ENCODE results near the gene PHLDB3. TPM values are rescaled to one million over a fixed set of nuclear protein-coding genes. Genes with fewer than 3 reads are reported as not detected.

Gene PHLDB3
- total and polyA plus RNA-seq, 7 experiments from 2014 or later = 4.5 to 98.8 (median 37.8) TPM

DNA sequence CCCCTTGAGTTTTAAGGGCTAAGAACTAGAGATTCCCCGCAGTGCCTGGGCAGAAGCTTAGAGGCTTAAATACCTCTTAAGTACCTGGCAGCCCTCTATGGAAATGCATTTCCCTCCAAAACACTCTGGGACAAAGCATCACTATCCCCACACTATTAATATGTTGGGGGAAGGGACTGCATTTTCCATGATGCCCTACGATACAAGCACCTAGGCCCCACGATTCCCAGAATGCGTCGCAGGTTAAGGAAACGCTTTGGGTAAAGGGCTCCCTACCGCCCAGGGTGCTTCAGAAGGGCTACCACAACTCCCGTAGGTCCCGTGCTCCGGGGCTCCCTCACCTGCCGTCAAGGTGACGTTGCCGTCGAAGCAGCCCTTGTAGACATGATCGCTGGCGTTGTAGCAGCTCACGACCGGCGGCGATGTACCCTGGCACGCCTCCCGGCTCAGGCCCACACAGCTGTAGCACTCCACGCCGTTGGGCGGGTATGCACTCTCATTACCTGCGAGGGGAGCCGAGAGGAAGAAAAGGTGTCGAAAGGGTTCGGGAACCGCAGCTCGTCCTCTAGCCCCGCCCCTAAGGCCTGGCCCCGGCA, 41.7 kb downstream of the PHLDB3 start:
- no peaks in the 10 kb centered on the region for H3K27me3 ChIP-seq (ENCODE audit: control insufficient read depth in 2 of 2, insufficient read depth in 2 of 2, low read length in 2 of 2)
- DNase-seq (no peak), ATAC-seq (no peak)
- peak overlapping the region; percentile 92 for H3K27ac ChIP-seq (ENCODE audit: low read depth, low read length)
- H3K4me1 ChIP-seq (ENCODE audit: control insufficient read depth in 2 of 2, insufficient read depth in 2 of 2, low read length in 2 of 2) = peaks cover 6 to 12% of the 10 kb centered on the region in 2 donors
- Mint-ChIP-seq H3K27me3 (peaks cover 0 to 2% (median 0%) of the 10 kb centered on the region in 5 donors), H3K36me3 (peaks cover 0 to 8% (median 0%) of the 10 kb centered on the region in 5 donors), H3K4me3 (peak overlapping the region; percentile 87 to 99 (median 94)), H3K4me1 (peaks cover 17 to 60% (median 44%) of the 10 kb centered on the region in 7 donors), H3K27ac (peak overlapping the region; percentile 89 to 100 (median 99)), H3K9me3 (no peaks in the 10 kb centered on the region)
- peak overlapping the region; percentile 92 for H3K4me3 ChIP-seq (ENCODE audit: low read length)
- POLR2A ChIA-PET = interaction anchor here (0.6 to 5.8 kb wide), 20 partner anchors 10 to 157 kb away, joined by 3 to 64 read pairs (median 4); partner anchors contain the start of genes ETHE1, PHLDB3, PINLYP and XRCC1
- no peaks in the 10 kb centered on the region for H3K9me3 ChIP-seq (ENCODE audit: control insufficient read depth in 2 of 3, low read length in 3 of 3)
- CTCF ChIA-PET = interaction anchor here (1.0 to 5.2 kb wide), 6 partner anchors 15 to 133 kb away, joined by 3 to 31 read pairs (median 9); partner anchors contain the start of genes IRGQ and ZNF576
- intact Hi-C loops (cut with micrococcal nuclease) = loop anchor here (1.0 to 10.0 kb wide), 16 partner anchors 12 to 292 kb away; partner anchors contain the start of genes IRGQ (in 2 of the 2), PHLDB3 (in 2 of the 2), PINLYP (in 2 of the 2) and XRCC1 (in 2 of the 2)
- H3K36me3 ChIP-seq (ENCODE audit: control insufficient read depth in 2 of 3, insufficient read depth in 3 of 3, low read length in 3 of 3) = no peaks in the 10 kb centered on the region

DNA sequence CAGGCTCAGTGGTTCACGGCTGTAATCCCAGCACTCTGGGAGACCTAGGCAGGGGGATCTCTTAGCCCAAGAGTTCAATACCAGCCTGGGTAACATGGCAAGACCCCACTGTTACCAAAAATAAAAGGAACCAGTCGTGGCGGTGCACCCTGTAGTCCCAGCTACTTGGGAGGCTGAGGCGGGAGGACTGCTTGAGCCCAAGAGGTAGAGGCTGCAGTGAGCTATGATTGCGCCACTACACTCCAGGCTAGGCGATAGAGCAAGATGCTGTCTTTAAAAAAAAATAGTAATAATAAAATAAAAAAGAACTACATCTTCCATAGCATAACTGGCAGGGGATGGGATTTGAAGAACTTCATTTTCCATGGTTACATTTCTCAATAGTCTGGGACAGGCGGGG, 42.2 kb downstream of the PHLDB3 start:
- Mint-ChIP-seq H3K4me1 (peaks cover 13 to 55% (median 41%) of the 10 kb centered on the region in 7 donors), H3K36me3 (peaks cover 0 to 8% (median 0%) of the 10 kb centered on the region in 5 donors), H3K27ac (peak overlapping the region in 8 of 9 donors; percentile 15 to 100 (median 98)), H3K4me3 (peak overlapping the region; percentile 87 to 99 (median 94)), H3K9me3 (no peaks in the 10 kb centered on the region), H3K27me3 (peaks cover 0 to 2% (median 0%) of the 10 kb centered on the region in 5 donors)
- ATAC-seq = no peak
- intact Hi-C loops (cut with micrococcal nuclease) = loop anchor here in 1 of 2 donors (2.0 to 10.0 kb wide), 4 partner anchors 16 to 292 kb away; partner anchors contain the start of genes IRGQ, PINLYP, SMG9 and XRCC1
- Histone ChIP-seq H3K36me3 (ENCODE audit: control insufficient read depth in 2 of 3, insufficient read depth in 3 of 3, low read length in 3 of 3) (no peaks in the 10 kb centered on the region), H3K9me3 (ENCODE audit: control insufficient read depth in 2 of 3, low read length in 3 of 3) (no peaks in the 10 kb centered on the region), H3K4me1 (ENCODE audit: control insufficient read depth in 2 of 2, insufficient read depth in 2 of 2, low read length in 2 of 2) (peaks cover 6 to 7% of the 10 kb centered on the region in 2 donors), H3K4me3 (ENCODE audit: low read length) (no peak overlapping the region), H3K27ac (ENCODE audit: low read depth, low read length) (peak overlapping the region; percentile 92), H3K27me3 (ENCODE audit: control insufficient read depth in 2 of 2, insufficient read depth in 2 of 2, low read length in 2 of 2) (no peaks in the 10 kb centered on the region)
- no peak for DNase-seq
- ChIA-PET CTCF (interaction anchor here (2.0 to 5.2 kb wide), 3 partner anchors 14 to 134 kb away, joined by 8 to 31 read pairs (median 10); partner anchors contain the start of genes IRGQ and ZNF576), POLR2A (interaction anchor here (1.0 to 5.8 kb wide), 9 partner anchors 12 to 70 kb away, joined by 3 to 64 read pairs (median 9); partner anchors contain the start of genes PHLDB3 and ZNF575)

DNA sequence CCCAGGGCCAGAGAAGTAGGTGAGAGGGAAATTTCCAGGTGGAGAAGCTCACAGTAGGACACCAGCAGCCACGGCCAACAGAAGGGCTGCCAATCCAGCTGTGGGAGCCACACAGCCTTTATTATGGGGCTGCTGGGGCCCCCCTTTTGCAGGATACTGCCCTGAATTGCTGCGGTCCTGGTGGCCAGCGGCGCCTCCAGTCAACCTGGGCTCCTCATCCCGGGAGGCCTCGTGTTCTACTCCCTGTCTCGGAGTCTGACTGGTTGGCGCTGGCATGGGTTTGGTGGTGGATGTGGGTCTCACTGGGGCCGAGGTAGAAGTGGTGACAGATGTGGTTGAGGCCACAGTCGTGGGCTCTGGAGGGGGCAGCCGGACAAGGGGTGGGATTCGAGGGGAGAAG, 43.2 kb downstream of the PHLDB3 start:
- Histone ChIP-seq H3K27ac (ENCODE audit: low read depth, low read length) (no peak overlapping the region), H3K4me1 (ENCODE audit: control insufficient read depth in 2 of 2, insufficient read depth in 2 of 2, low read length in 2 of 2) (peaks cover 6% of the 10 kb centered on the region in 2 donors), H3K9me3 (ENCODE audit: control insufficient read depth in 2 of 3, low read length in 3 of 3) (no peaks in the 10 kb centered on the region), H3K4me3 (ENCODE audit: low read length) (no peak overlapping the region), H3K36me3 (ENCODE audit: control insufficient read depth in 2 of 3, insufficient read depth in 3 of 3, low read length in 3 of 3) (no peaks in the 10 kb centered on the region), H3K27me3 (ENCODE audit: control insufficient read depth in 2 of 2, insufficient read depth in 2 of 2, low read length in 2 of 2) (no peaks in the 10 kb centered on the region)
- Mint-ChIP-seq H3K9me3 (no peaks in the 10 kb centered on the region), H3K4me3 (peak overlapping the region in 5 of 10 donors; percentile 87 to 99 (median 92)), H3K27me3 (peaks cover 0 to 2% (median 0%) of the 10 kb centered on the region in 5 donors), H3K4me1 (peaks cover 10 to 50% (median 36%) of the 10 kb centered on the region in 7 donors), H3K36me3 (peaks cover 0 to 8% (median 0%) of the 10 kb centered on the region in 5 donors), H3K27ac (peak overlapping the region in 6 of 9 donors; percentile 5 to 100 (median 72))
- DNase-seq = no peak
- POLR2A ChIA-PET = interaction anchor here (0.5 kb wide), 1 partner anchor 159 kb away, joined by 3 read pairs; no protein-coding TSS in a partner anchor
- no peak for ATAC-seq
- intact Hi-C loops (cut with micrococcal nuclease) = loop anchor here in 1 of 2 donors (5.0 to 10.0 kb wide), 3 partner anchors 116 to 293 kb away; partner anchors contain the start of genes IRGQ, PINLYP, SMG9 and XRCC1
- CTCF ChIA-PET = interaction anchor here (0.6 to 5.2 kb wide), 2 partner anchors 13 to 68 kb away, joined by 3 to 31 read pairs; no protein-coding TSS in a partner anchor

DNA sequence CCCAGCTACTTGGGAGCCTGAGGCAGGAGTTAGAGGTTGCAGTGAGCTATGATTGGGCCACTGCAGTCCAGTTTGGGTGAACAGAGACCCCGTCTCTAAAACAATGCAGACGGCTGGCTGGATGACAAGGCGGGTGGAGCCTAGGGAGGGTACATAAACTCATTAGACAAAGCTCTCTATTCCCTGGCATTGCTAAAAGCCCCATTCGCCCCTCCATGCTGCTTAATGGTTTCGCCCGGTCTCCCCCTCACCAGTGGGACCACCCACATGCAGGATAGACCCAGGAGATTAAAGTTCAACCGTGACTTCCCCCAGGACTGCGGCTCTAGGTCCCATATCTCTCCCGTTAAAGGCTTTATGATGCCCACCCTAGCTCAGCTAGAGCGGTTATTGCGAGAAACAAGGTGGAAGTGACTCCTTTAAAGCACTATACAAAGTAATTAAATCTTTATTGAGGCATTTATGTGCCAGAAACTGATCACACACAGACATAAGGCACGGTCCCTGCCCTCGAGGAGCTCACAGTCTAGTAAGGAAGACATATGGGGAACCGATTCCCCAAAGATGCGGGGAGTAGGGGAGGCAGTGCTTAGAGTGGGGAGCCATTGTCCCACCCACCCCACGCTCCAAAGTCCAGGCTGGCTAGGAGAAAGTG, 44.1 kb downstream of the PHLDB3 start:
- DNase-seq = no peak
- H3K27me3 ChIP-seq (ENCODE audit: control insufficient read depth in 2 of 2, insufficient read depth in 2 of 2, low read length in 2 of 2) = no peaks in the 10 kb centered on the region
- peaks cover 6% of the 10 kb centered on the region in 2 donors for H3K4me1 ChIP-seq (ENCODE audit: control insufficient read depth in 2 of 2, insufficient read depth in 2 of 2, low read length in 2 of 2)
- Mint-ChIP-seq H3K36me3 (peaks cover 0 to 8% (median 0%) of the 10 kb centered on the region in 5 donors), H3K27me3 (peaks cover 0 to 4% (median 0%) of the 10 kb centered on the region in 5 donors), H3K9me3 (no peaks in the 10 kb centered on the region), H3K4me1 (peaks cover 8 to 43% (median 33%) of the 10 kb centered on the region in 7 donors), H3K4me3 (peak overlapping the region in 3 of 10 donors; percentile 1 to 87 (median 5)), H3K27ac (peak overlapping the region in 6 of 9 donors; percentile 4 to 72 (median 20))
- ChIA-PET CTCF (interaction anchor here (0.6 to 5.2 kb wide), 3 partner anchors 13 to 69 kb away, joined by 3 to 31 read pairs (median 4); no protein-coding TSS in a partner anchor), POLR2A (interaction anchor here (0.5 to 1.2 kb wide), 3 partner anchors 9 to 160 kb away, joined by 3 read pairs; no protein-coding TSS in a partner anchor)
- H3K36me3 ChIP-seq (ENCODE audit: control insufficient read depth in 2 of 3, insufficient read depth in 3 of 3, low read length in 3 of 3) = no peaks in the 10 kb centered on the region
- no peak overlapping the region for H3K27ac ChIP-seq (ENCODE audit: low read depth, low read length)
- H3K9me3 ChIP-seq (ENCODE audit: control insufficient read depth in 2 of 3, low read length in 3 of 3) = no peaks in the 10 kb centered on the region
- no peak overlapping the region for H3K4me3 ChIP-seq (ENCODE audit: low read length)
- intact Hi-C loops (cut with micrococcal nuclease) = loop anchor here in 1 of 2 donors (5.0 to 10.0 kb wide), 3 partner anchors 117 to 294 kb away; partner anchors contain the start of genes IRGQ, PINLYP, SMG9 and XRCC1
- no peak for ATAC-seq

DNA sequence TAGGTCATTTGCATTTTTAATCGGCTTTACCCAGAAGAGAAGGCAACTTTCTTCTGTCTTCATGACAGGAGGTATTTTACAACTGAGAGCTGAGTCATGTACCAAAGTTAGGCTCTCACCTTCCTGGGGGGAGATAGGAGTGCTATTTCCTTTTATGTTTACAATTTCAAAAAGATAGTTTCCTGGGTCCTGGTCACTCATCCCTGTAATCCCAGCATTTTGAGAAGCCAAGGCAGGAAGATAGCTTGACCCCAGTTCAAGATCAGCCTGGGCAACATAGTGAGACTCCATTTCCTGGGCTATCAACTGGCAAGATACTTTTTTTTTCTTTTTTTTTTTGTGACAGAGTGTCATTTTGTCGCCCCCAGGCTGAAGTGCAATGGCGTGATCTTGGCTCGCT, 46.7 kb downstream of the PHLDB3 start:
- POLR2A ChIA-PET = interaction anchor here (0.6 to 1.3 kb wide), 3 partner anchors 16 to 37 kb away, joined by 3 to 9 read pairs (median 3); no protein-coding TSS in a partner anchor
- Histone ChIP-seq H3K9me3 (ENCODE audit: control insufficient read depth in 2 of 3, low read length in 3 of 3) (no peaks in the 10 kb centered on the region), H3K27me3 (ENCODE audit: control insufficient read depth in 2 of 2, insufficient read depth in 2 of 2, low read length in 2 of 2) (no peaks in the 10 kb centered on the region), H3K4me1 (ENCODE audit: control insufficient read depth in 2 of 2, insufficient read depth in 2 of 2, low read length in 2 of 2) (no peaks in the 10 kb centered on the region), H3K27ac (ENCODE audit: low read depth, low read length) (no peak overlapping the region), H3K4me3 (ENCODE audit: low read length) (no peak overlapping the region), H3K36me3 (ENCODE audit: control insufficient read depth in 2 of 3, insufficient read depth in 3 of 3, low read length in 3 of 3) (no peaks in the 10 kb centered on the region)
- CTCF ChIA-PET = interaction anchor here (1.1 to 2.5 kb wide), 2 partner anchors 11 to 62 kb away, joined by 4 to 8 read pairs; no protein-coding TSS in a partner anchor
- H3K4me3 Mint-ChIP-seq = no peak overlapping the region
- H3K36me3 Mint-ChIP-seq = peaks cover 0 to 9% (median 0%) of the 10 kb centered on the region in 5 donors
- no peak for ATAC-seq
- H3K4me1 Mint-ChIP-seq = peaks cover 2 to 30% (median 21%) of the 10 kb centered on the region in 7 donors
- H3K27me3 Mint-ChIP-seq = peaks cover 0 to 6% (median 0%) of the 10 kb centered on the region in 5 donors
- intact Hi-C loops (cut with micrococcal nuclease) = no loop called here
- H3K27ac Mint-ChIP-seq = no peak overlapping the region
- no peaks in the 10 kb centered on the region for H3K9me3 Mint-ChIP-seq
- DNase-seq = no peak
